Lower lobe of right lung (tissue), 2 donors: ENCODE data around the gene MXRA8. TPM values are rescaled to one million over a fixed set of nuclear protein-coding genes. Genes with fewer than 3 reads are reported as not detected.

Experiments
- ATAC-seq, 2 donors: fragments of 200-7000 bp; cut with Tn5 transposase; one replicate each; pipeline ENCODE4 v1.9.1; 2020 to 2022; ENCODE audit warnings: mild to moderate bottlenecking in 2 of 2, moderate library complexity in 2 of 2
- DNase-seq: peaks from one replicate; pipeline ENCODE4 v3.0.0-alpha.2; 2020
- H3K27ac ChIP-seq: fragments of 200-600 bp; one replicate; pipeline ENCODE4 v1.8.0; 2022
- H3K27me3 ChIP-seq: fragments of 200-600 bp; one replicate; pipeline ENCODE4 v1.8.0; 2022; ENCODE audit warnings: low read depth
- H3K36me3 ChIP-seq: fragments of 200-600 bp; one replicate; pipeline ENCODE4 v1.8.0; 2022; ENCODE audit warnings: mild to moderate bottlenecking
- H3K4me1 ChIP-seq: fragments of 200-600 bp; one replicate; pipeline ENCODE4 v1.8.0; 2022
- H3K4me3 ChIP-seq: fragments of 200-600 bp; one replicate; pipeline ENCODE4 v1.8.0; 2022; ENCODE audit warnings: mild to moderate bottlenecking
- H3K9me3 ChIP-seq: fragments of 200-600 bp; one replicate; pipeline ENCODE4 v1.8.0; 2022
- CTCF ChIP-seq: fragments of 200-600 bp; IDR thresholded peaks from one replicate; pipeline ENCODE4 v1.8.0; 2022; ENCODE audit warnings: antibody characterized with exemption, mild to moderate bottlenecking
- intact Hi-C: fragments of 100-400 bp; cut with DNase I; formaldehyde crosslinking; loops from one replicate; pipeline ENCODE4 v1.11.0; 2022
- total RNA-seq: library from RNA; stranded (reverse); fragmentation: NEBNext Ultra II Directional; extraction: Animal tissue kit (Norgen Biotek cat#: 25700); gene quantifications from one replicate; pipeline ENCODE4 v1.2.1, GENCODE V29; 2021
- donor health status: DM: no; HTN: yes; CAD: no; lungs with severe emphysema.

Gene MXRA8
- total RNA-seq, 1 donor from 2014 or later = 39.3 TPM

DNA sequence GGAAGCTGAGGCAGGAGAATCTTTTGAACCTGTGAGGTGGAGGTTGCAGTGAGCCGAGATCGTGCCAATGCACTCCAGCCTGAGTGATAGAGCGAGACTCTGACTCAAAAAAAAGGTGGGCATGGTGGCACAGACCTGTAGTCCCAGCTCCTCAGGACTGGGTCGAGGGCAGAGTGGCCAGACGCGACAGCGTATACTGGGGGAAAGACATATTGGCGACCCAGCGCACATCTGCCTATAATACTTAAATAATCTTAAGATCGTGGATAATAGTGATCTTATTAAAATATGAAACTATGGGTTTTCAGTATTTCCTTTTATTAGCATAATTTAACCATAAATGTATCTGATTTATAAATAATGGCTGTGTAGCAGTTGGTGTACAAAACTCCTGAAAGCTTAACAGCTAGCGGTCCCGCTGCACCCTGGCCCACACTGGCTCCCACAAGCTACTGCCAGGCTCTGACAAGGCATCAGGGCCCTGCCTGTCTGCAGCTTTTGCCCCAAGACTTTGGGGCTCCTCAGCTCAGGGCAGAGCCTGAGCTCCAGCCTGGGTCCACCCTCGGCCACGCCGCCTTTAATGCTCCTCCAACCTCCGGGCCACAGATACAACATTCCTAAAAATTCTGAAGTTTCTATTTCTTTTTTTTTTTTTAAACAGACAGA is 19.3 kb upstream of the MXRA8 start:
- no peak overlapping the region for H3K27ac ChIP-seq
- no peaks in the 10 kb centered on the region for H3K27me3 ChIP-seq
- no peak for ATAC-seq
- peaks cover 28% of the 10 kb centered on the region for H3K4me1 ChIP-seq
- H3K9me3 ChIP-seq = no peaks in the 10 kb centered on the region
- DNase-seq = no peak
- intact Hi-C loops = no loop called here
- no peak for TF ChIP-seq CTCF
- peaks cover 27% of the 10 kb centered on the region for H3K36me3 ChIP-seq
- H3K4me3 ChIP-seq = no peak overlapping the region

- Histone ChIP-seq H3K4me1 (peaks cover 37% of the 10 kb centered on the region), H3K4me3 (no peak overlapping the region), H3K9me3 (no peaks in the 10 kb centered on the region), H3K27me3 (no peaks in the 10 kb centered on the region), H3K36me3 (peaks cover 25% of the 10 kb centered on the region), H3K27ac (no peak overlapping the region)
- TF ChIP-seq CTCF = no peak
- intact Hi-C loops = no loop called here
- DNase-seq (no peak), ATAC-seq (no peak)
Observed at GRCh38 chr1:1376551-1377226, 18.3 kb upstream of the MXRA8 start.

DNA sequence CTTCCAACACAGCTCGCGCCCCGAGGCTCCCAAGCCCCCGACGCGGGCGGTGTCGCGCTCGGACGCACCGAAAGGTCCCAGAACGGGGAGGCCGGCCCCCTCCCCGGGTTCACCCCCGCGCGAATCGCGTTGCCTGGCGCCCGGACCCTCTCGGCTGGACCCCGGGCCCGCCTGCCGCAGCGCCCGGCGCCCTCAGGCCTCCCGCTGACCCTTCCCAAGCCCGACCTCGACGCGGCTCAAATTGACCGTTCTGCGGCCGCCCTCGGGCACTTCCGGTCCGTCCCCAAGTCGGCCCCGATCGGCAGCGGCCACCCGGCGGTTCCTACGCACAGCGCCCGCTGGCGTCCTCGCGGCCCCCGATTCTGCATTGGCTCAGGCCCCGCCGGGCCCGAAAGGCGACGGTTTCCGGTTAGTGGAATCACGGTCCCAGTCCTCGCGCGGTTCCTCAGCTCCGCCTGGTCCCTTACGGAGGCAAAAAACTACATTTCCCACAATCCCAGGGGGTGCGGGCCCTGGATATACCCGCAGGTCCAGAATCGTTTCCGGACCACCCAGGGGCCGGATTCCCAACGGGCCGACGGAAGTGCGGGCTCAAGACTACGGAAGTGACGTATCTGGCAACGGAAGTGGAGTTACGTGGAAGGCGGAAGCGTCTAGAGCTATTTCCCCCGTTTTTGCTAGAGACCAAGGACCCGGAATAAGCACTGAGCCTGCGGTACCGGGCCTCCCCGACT is 16.7 kb upstream of the MXRA8 start, which contains the start of gene AURKAIP1:
Gene AURKAIP1, minus strand, starts transcription at position 279 of the 734 bp plus-strand sequence. CDS start 451 bp downstream, outside the sequence.
- Histone ChIP-seq H3K4me3 (peak within 1 kb of the TSS; percentile 99), H3K9me3 (no peaks in the 10 kb centered on the region), H3K4me1 (peaks cover 45% of the 10 kb centered on the region), H3K27ac (peak within 1 kb of the TSS; percentile 97), H3K36me3 (peaks cover 18% of the 10 kb centered on the region), H3K27me3 (no peaks in the 10 kb centered on the region)
- ATAC-seq (peak; percentile 95 to 96), DNase-seq (peak; percentile 98)
- TF ChIP-seq CTCF = peak; percentile 51
- intact Hi-C loops = no loop called here

DNA sequence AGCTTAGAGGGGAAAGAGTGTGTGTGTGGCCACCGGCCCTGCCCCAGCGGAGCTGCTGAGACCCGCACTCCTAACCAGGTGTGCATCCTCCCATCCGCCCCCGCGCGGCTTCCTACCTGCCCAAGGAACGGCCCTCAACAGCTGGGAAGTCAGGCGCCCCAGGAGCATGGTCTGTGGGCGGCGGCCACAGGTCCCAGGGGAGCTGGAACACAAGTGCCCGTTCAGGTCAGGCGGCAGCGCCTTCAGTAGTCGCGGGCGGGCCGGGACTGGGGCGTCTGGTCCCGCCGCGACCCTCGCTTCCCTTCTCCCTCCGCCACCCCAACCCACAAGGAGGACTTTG is 16.2 kb upstream of the MXRA8 start:
- peak overlapping the region; percentile 97 for H3K27ac ChIP-seq
- TF ChIP-seq CTCF = no peak
- peaks cover 18% of the 10 kb centered on the region for H3K36me3 ChIP-seq
- peak; percentile 64 for DNase-seq
- H3K9me3 ChIP-seq = no peaks in the 10 kb centered on the region
- intact Hi-C loops = no loop called here
- ATAC-seq = peak; percentile 0 to 2
- H3K27me3 ChIP-seq = no peaks in the 10 kb centered on the region
- peaks cover 45% of the 10 kb centered on the region for H3K4me1 ChIP-seq
- H3K4me3 ChIP-seq = peak overlapping the region; percentile 99

DNA sequence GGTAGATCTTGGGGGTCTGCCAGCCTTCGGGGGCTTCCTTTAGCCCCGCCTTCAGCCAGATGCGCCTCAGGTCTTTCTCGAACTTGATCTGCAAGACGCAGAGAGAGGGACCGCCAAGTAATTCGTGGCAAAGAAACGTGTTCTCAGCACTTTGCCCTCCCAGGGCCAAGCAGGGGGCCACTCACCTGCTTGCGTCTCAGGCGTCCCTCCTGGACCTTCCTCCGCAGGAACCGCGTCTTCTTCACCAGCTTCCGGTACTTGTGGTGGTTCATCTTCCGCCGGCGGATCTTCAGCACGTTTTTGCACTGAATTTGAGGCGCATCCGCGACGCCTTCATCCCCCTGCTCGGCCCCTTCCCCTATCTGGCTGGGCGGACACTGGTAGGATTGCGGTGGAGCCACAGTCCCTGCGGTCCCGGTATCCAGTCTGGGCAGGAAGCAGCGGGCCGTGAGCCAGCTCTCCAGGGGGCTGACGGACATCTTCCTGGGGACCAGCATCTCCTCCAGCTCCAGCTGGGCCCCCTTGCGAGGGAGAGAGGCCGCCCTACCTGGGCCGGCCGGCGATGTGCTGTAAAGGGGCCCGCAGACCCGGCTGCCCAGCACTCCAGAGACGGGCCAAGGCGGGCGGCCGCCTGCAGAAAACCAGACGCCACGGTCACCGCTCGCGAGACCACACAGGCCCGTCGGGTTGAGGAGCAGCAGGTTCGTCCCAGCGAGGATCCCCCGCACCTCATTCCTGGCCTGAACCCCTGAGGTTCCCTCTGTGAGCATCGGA is 15.6 kb upstream of the MXRA8 start:
- TF ChIP-seq CTCF = no peak
- H3K27ac ChIP-seq = peak overlapping the region; percentile 97
- peak overlapping the region; percentile 99 for H3K4me3 ChIP-seq
- no peaks in the 10 kb centered on the region for H3K9me3 ChIP-seq
- H3K36me3 ChIP-seq = peaks cover 18% of the 10 kb centered on the region
- intact Hi-C loops = no loop called here
- peaks cover 45% of the 10 kb centered on the region for H3K4me1 ChIP-seq
- H3K27me3 ChIP-seq = no peaks in the 10 kb centered on the region
- ATAC-seq = no peak
- DNase-seq = no peak
